Hepatocyte (in vitro differentiated cells): Measurements from ENCODE around the gene SVIL.

ENCODE experiments used
- CTCF ChIP-seq: fragments of 200-600 bp; sonication (generic); IDR thresholded peaks from 2 replicates; pipeline ENCODE4 v1.5.1; 2016; ENCODE audit warnings: antibody characterized with exemption, mild to moderate bottlenecking; ENCODE audit not compliant: poor library complexity
- EZH2 ChIP-seq: fragments of 200-600 bp; sonication (generic); IDR thresholded peaks from 2 replicates; pipeline ENCODE4 v1.6.1; 2016; ENCODE audit warnings: antibody characterized with exemption, mild to moderate bottlenecking, borderline replicate concordance

- no peak for TF ChIP-seq CTCF
- TF ChIP-seq EZH2 = no peak
Observed at GRCh38 chr10:29492774-29493173, 142.0 kb downstream of the SVIL start.
